Measurements from ENCODE around the gene LRCH3.

Gene LRCH3

GRCh38 chr3:197888511-197888910 is 97.5 kb downstream of the LRCH3 start:
- Histone ChIP-seq H3K4me3 (ENCODE audit: low read depth in 1 of 2, low read length in 1 of 2) (no peak overlapping the region), H3K9me3 (no peaks in the 10 kb centered on the region), H3K4me1 (ENCODE audit: control insufficient read depth in 1 of 2, insufficient read depth in 1 of 2, low read depth in 1 of 2, low read length in 1 of 2) (peaks cover 0 to 1% of the 10 kb centered on the region in 2 experiments), H3K27me3 (no peaks in the 10 kb centered on the region), H3K27ac (no peak overlapping the region), H3K36me3 (peaks cover 25% of the 10 kb centered on the region)
- TF ChIP-seq CTCF (IDR thresholded peaks at IDR 0.05), result no peak

DNA sequence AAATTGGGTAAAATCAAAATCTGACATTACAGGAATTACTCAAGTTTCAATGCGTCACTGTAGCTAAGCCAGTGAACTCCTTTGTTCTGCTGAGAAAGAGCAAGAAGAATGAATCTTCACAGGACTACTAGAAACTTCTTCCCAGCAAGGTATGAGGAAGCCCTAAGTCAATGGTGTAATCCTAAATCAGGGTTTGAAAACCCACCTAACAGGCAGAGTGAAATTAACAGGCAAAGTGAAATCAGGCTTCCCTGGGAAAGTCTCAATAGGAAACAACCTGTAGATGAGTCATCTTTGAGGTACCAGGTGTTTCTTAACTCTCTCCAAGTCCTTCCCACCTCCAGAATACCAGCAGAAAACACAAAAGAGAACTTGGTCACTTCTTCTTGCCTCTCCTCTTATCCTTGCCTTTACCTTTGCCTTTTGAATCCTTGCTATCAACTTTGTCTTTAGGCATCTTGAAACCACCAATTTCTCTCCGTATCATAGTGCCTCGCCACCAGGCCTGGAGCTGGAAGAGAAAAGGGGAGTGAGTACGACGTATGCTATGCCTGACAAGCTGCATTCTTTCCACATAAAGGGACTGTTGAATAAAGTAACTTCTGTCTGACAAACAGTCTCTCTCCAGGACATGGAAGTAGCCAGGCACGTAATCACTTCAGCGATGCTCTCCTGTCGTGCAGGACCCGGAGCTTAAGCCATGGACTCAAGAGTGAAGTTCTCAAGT is 98.3 kb downstream of the LRCH3 start:
- H3K27me3 ChIP-seq, result no peaks in the 10 kb centered on the region
- H3K4me3 ChIP-seq (ENCODE audit: low read depth in 1 of 2, low read length in 1 of 2), result no peak overlapping the region
- no peaks in the 10 kb centered on the region for H3K9me3 ChIP-seq
- TF ChIP-seq CTCF (IDR thresholded peaks at IDR 0.05), result no peak
- no peaks in the 10 kb centered on the region for H3K4me1 ChIP-seq (ENCODE audit: control insufficient read depth in 1 of 2, insufficient read depth in 1 of 2, low read depth in 1 of 2, low read length in 1 of 2)
- peaks cover 17% of the 10 kb centered on the region for H3K36me3 ChIP-seq
- H3K27ac ChIP-seq, result no peak overlapping the region

- no peak overlapping the region for H3K27ac ChIP-seq
- H3K36me3 ChIP-seq, result peaks cover 6% of the 10 kb centered on the region
- H3K27me3 ChIP-seq, result no peaks in the 10 kb centered on the region
- H3K4me3 ChIP-seq (ENCODE audit: low read depth in 1 of 2, low read length in 1 of 2), result no peak overlapping the region
- no peaks in the 10 kb centered on the region for H3K9me3 ChIP-seq
- TF ChIP-seq CTCF (IDR thresholded peaks at IDR 0.05), result no peak
- H3K4me1 ChIP-seq (ENCODE audit: control insufficient read depth in 1 of 2, insufficient read depth in 1 of 2, low read depth in 1 of 2, low read length in 1 of 2), result no peaks in the 10 kb centered on the region
Measured at GRCh38 chr3:197890693-197891092, 99.6 kb downstream of the LRCH3 start.

- Histone ChIP-seq H3K27ac (no peak overlapping the region), H3K4me1 (ENCODE audit: control insufficient read depth in 1 of 2, insufficient read depth in 1 of 2, low read depth in 1 of 2, low read length in 1 of 2) (no peaks in the 10 kb centered on the region)
Measured at GRCh38 chr3:197892162-197892561, 101.1 kb downstream of the LRCH3 start.

DNA sequence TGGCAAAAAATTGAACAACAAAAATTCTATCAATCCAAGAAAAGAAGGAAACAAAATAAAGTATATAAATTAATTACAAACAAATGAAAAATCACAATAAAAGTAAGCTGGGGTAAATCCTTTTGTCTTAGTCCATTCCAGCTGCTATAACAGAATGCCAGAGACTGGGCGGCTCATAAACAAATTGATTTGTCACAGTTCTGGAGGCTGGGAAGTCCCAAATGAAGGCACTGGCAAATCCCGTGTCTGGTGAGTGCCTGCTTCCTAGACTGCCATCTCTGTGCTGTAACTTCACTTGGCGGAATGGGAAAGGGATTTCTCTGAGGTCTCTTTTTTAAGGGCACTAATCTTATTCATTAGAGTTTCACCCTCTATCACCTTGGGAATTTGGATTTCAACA is 105.4 kb downstream of the LRCH3 start:
- Histone ChIP-seq H3K4me1 (ENCODE audit: control insufficient read depth in 1 of 2, insufficient read depth in 1 of 2, low read depth in 1 of 2, low read length in 1 of 2) (no peaks in the 10 kb centered on the region), H3K27ac (no peak overlapping the region), H3K9me3 (no peaks in the 10 kb centered on the region), H3K27me3 (no peaks in the 10 kb centered on the region), H3K4me3 (ENCODE audit: low read depth in 1 of 2, low read length in 1 of 2) (no peak overlapping the region), H3K36me3 (no peaks in the 10 kb centered on the region)
- no peak for TF ChIP-seq CTCF (IDR thresholded peaks at IDR 0.05)

More at GRCh38 chr3:197892162-197892561, 101.1 kb downstream of the LRCH3 start:
- no peaks in the 10 kb centered on the region for H3K9me3 ChIP-seq
- H3K36me3 ChIP-seq, result peaks cover 5% of the 10 kb centered on the region
- no peaks in the 10 kb centered on the region for H3K27me3 ChIP-seq
- H3K4me3 ChIP-seq (ENCODE audit: low read depth in 1 of 2, low read length in 1 of 2), result no peak overlapping the region
- no peak for TF ChIP-seq CTCF (IDR thresholded peaks at IDR 0.05)

All from neutrophil (primary cell).